Activated CD4-positive, alpha-beta T cell treated with anti-CD3 and anti-CD28 coated beads for 36 hours (primary cell): ENCODE results near the gene COL12A1. TPM values are rescaled to one million over a fixed set of nuclear protein-coding genes. Genes with fewer than 3 reads are reported as not detected.

Source experiments
- ATAC-seq: fragments of 200-7000 bp; cut with Tn5 transposase; one replicate; pipeline ENCODE4 v1.10.0; 2021; ENCODE audit warnings: mild to moderate bottlenecking, moderate library complexity
- CTCF ChIA-PET: fragments of 350-600 bp; sonication (Branson Sonifier 250); formaldehyde crosslinking; loops from one replicate; lab custom pipeline; 2021; ENCODE audit warnings: antibody characterized with exemption; lab: Charles Lee
- POLR2A ChIA-PET: fragments of 350-600 bp; sonication (Branson Sonifier 250); formaldehyde crosslinking; loops from one replicate; lab custom pipeline; 2021; ENCODE audit warnings: antibody characterized with exemption, inconsistent platforms; lab: Charles Lee
- DNase-seq: peaks from one replicate; pipeline ENCODE4 v3.0.0-alpha.2; 2020
- H3K27ac Mint-ChIP-seq: one replicate; pipeline ENCODE4 v1.8.0; 2021; ENCODE audit warnings: mixed read lengths
- H3K27me3 Mint-ChIP-seq: one replicate; pipeline ENCODE4 v1.8.0; 2021; ENCODE audit warnings: mixed read lengths
- H3K36me3 Mint-ChIP-seq: one replicate; pipeline ENCODE4 v1.8.0; 2021; ENCODE audit warnings: low read depth, mixed read lengths
- H3K4me1 Mint-ChIP-seq: one replicate; pipeline ENCODE4 v1.8.0; 2021; ENCODE audit warnings: mixed read lengths
- H3K4me3 Mint-ChIP-seq: one replicate; pipeline ENCODE4 v1.8.0; 2021; ENCODE audit warnings: mild to moderate bottlenecking, moderate library complexity, mixed read lengths
- H3K9me3 Mint-ChIP-seq: one replicate; pipeline ENCODE4 v1.8.0; 2021; ENCODE audit warnings: low read depth, mixed read lengths
- intact Hi-C, 2 experiments: fragments of 100-400 bp; cut with DNase I in 1 of 2; cut with micrococcal nuclease in 1 of 2; formaldehyde crosslinking; loops; one replicate each; pipeline versions ENCODE4 v1.14.2 to v1.15.1; 2022 to 2024; cut with DNase I, micrococcal nuclease
- total RNA-seq, 2 experiments: library from RNA; stranded (reverse); gene quantifications; one replicate each; pipeline ENCODE4 v1.2.3, GENCODE V29; 2021

Gene COL12A1
- total RNA-seq, 2 experiments from 2014 or later, result 0.02 TPM

- Mint-ChIP-seq H3K9me3 (no peaks in the 10 kb centered on the region), H3K4me1 (no peaks in the 10 kb centered on the region), H3K27ac (no peak overlapping the region), H3K4me3 (no peak overlapping the region), H3K27me3 (peaks cover 5% of the 10 kb centered on the region), H3K36me3 (no peaks in the 10 kb centered on the region)
- ChIA-PET POLR2A (no interaction called here), CTCF (no interaction called here)
- no peak for ATAC-seq
- DNase-seq, result no peak
- intact Hi-C loops, result no loop called here
These were observed 128.2 kb downstream of the COL12A1 start for GRCh38 chr6:75077701-75078100.

DNA sequence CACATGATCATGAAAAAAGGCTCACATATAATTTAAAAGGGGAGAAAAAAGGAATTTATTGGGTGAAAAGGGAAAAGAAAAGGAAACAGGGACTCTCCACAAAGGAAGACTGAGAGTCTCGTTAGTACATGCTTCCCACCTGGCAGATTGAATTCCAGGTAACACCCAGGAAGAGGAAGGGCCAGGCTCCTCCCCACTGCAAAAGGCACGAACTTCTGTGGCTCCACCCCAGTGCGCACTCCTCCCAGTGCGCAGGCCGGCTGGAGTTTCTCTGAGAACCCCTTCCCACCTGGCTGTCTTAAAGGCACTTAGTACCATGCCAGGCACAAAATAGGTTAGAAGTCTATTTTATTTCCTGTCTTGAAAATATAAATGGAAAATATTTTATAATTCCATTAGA lies 129.8 kb downstream of the COL12A1 start:
- no peak overlapping the region for H3K27ac Mint-ChIP-seq
- CTCF ChIA-PET, result no interaction called here
- no peak overlapping the region for H3K4me3 Mint-ChIP-seq
- no peaks in the 10 kb centered on the region for H3K4me1 Mint-ChIP-seq
- H3K36me3 Mint-ChIP-seq, result no peaks in the 10 kb centered on the region
- peaks cover 5% of the 10 kb centered on the region for H3K27me3 Mint-ChIP-seq
- DNase-seq (no peak), ATAC-seq (no peak)
- intact Hi-C loops, result no loop called here
- H3K9me3 Mint-ChIP-seq, result no peaks in the 10 kb centered on the region
- POLR2A ChIA-PET, result no interaction called here

DNA sequence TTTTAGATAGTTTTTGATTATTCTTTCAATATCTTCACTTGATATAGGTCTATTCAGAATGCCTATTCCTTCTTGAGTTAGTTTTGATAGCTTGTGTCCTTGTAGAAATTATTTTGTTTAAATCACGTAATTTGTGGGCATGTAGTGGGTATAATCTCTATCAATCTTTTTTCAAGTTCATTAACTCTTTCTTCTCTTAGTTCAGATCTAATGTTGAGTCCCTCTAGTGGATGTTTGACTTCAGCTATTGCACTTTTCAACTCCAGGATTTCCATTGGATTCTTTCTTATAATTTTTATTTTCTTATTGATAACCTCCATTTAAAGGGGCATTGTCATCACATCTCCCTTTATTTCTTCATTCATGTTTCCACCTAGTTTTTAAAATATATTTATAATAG lies 135.6 kb downstream of the COL12A1 start:
- intact Hi-C loops, result no loop called here
- Mint-ChIP-seq H3K4me1 (no peaks in the 10 kb centered on the region), H3K36me3 (no peaks in the 10 kb centered on the region), H3K9me3 (no peaks in the 10 kb centered on the region), H3K4me3 (no peak overlapping the region), H3K27ac (no peak overlapping the region), H3K27me3 (no peaks in the 10 kb centered on the region)
- POLR2A ChIA-PET, result no interaction called here
- no peak for ATAC-seq
- DNase-seq, result no peak
- CTCF ChIA-PET, result no interaction called here

GRCh38 chr6:75065523-75065922 lies 140.3 kb downstream of the COL12A1 start:
- no peaks in the 10 kb centered on the region for H3K9me3 Mint-ChIP-seq
- intact Hi-C loops, result no loop called here
- ATAC-seq (no peak), DNase-seq (no peak)
- no peaks in the 10 kb centered on the region for H3K36me3 Mint-ChIP-seq
- H3K4me3 Mint-ChIP-seq, result no peak overlapping the region
- no peaks in the 10 kb centered on the region for H3K4me1 Mint-ChIP-seq
- H3K27me3 Mint-ChIP-seq, result peaks cover 3% of the 10 kb centered on the region
- H3K27ac Mint-ChIP-seq, result no peak overlapping the region
- ChIA-PET CTCF (no interaction called here), POLR2A (no interaction called here)

- no peaks in the 10 kb centered on the region for H3K4me1 Mint-ChIP-seq
- no peak overlapping the region for H3K4me3 Mint-ChIP-seq
- H3K27me3 Mint-ChIP-seq, result peaks cover 1% of the 10 kb centered on the region
- ChIA-PET CTCF (no interaction called here), POLR2A (no interaction called here)
- no peaks in the 10 kb centered on the region for H3K36me3 Mint-ChIP-seq
- ATAC-seq, result no peak
- no peak overlapping the region for H3K27ac Mint-ChIP-seq
- intact Hi-C loops, result no loop called here
- DNase-seq, result no peak
- H3K9me3 Mint-ChIP-seq, result peaks cover 3% of the 10 kb centered on the region
These were observed 153.4 kb downstream of the COL12A1 start for GRCh38 chr6:75052491-75052890.

DNA sequence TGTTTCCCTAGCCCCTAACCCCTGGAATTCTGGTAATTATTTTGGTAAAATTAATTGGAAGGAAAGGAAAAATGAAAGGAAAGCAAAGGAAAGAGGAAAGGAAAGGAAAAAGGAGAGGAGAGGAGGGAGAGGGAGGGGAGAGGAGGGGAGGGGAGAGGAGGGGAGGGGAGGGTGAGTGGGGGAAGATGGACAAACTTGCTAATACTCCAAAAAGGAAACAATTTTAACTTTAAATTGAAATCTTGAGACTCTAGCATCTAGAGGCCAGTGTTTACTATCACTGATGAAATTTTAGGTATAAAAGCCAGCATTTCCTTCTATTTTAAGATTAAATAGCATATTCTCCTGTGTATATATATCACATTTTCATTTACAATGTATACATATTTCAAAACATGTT lies 156.5 kb downstream of the COL12A1 start:
- peaks cover 1% of the 10 kb centered on the region for H3K27me3 Mint-ChIP-seq
- no peak overlapping the region for H3K27ac Mint-ChIP-seq
- H3K4me3 Mint-ChIP-seq, result no peak overlapping the region
- DNase-seq (no peak), ATAC-seq (no peak)
- ChIA-PET POLR2A (no interaction called here), CTCF (no interaction called here)
- no peaks in the 10 kb centered on the region for H3K4me1 Mint-ChIP-seq
- H3K9me3 Mint-ChIP-seq, result peaks cover 7% of the 10 kb centered on the region
- intact Hi-C loops, result no loop called here
- no peaks in the 10 kb centered on the region for H3K36me3 Mint-ChIP-seq

DNA sequence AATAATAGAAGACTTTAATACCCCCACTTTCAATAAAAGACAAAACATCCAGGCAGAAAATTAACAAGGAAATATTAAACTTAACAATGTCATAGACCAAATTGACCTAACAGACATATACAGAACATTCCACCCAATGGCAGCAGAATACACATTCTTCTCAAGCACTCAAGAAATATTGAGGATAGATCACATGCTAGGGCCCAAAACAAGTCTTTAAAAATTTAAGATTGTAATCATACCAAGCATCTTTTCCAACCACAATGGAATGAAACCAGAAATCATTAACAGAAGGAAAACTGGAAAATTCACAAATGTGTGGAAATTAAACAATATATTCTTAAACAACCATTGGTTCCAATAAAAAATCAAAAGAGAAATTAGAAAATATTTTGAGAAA lies 161.0 kb downstream of the COL12A1 start:
- Mint-ChIP-seq H3K9me3 (peaks cover 22% of the 10 kb centered on the region), H3K36me3 (no peaks in the 10 kb centered on the region), H3K27ac (no peak overlapping the region), H3K27me3 (no peaks in the 10 kb centered on the region), H3K4me1 (no peaks in the 10 kb centered on the region), H3K4me3 (no peak overlapping the region)
- intact Hi-C loops, result no loop called here
- CTCF ChIA-PET, result no interaction called here
- no peak for ATAC-seq
- POLR2A ChIA-PET, result no interaction called here
- DNase-seq, result no peak

- peaks cover 19% of the 10 kb centered on the region for H3K9me3 Mint-ChIP-seq
- H3K27ac Mint-ChIP-seq, result no peak overlapping the region
- no peak overlapping the region for H3K4me3 Mint-ChIP-seq
- H3K36me3 Mint-ChIP-seq, result no peaks in the 10 kb centered on the region
- no peaks in the 10 kb centered on the region for H3K4me1 Mint-ChIP-seq
- ChIA-PET CTCF (no interaction called here), POLR2A (no interaction called here)
- no peaks in the 10 kb centered on the region for H3K27me3 Mint-ChIP-seq
- DNase-seq (no peak), ATAC-seq (no peak)
- intact Hi-C loops, result no loop called here
These were observed 164.5 kb downstream of the COL12A1 start for GRCh38 chr6:75041381-75041780.

Other genes starting within 250 kb of the COL12A1 start
- gene COX7A2, start 37.7 kb upstream of the COL12A1 start, total RNA-seq, result 100 to 1,000 TPM; 468 to 520 TPM
- gene TMEM30A, start 78.7 kb upstream of the COL12A1 start, total RNA-seq, result 10 to 100 TPM; 23.4 to 44.3 TPM